HAP-1 (cell line): Measurements from ENCODE around the gene DNAJC27.
"Not testable (repeated sequence)": the region's sequence is repeated elsewhere in the genome, so short reads cannot be mapped to it uniquely, and the experiment has no call there.

Source experiments
- DNase-seq, 2 experiments: peaks; one replicate each; pipeline ENCODE4 v3.0.0-alpha.2; 2016 to 2020; ENCODE audit warnings: low spot score in 2 of 2
- H3K27me3 ChIP-seq: fragments of 250-450 bp; sonication (Bioruptor Pico); 2 replicates; pipeline ENCODE4 v1.5.1; 2020; ENCODE audit warnings: low read depth, mild to moderate bottlenecking, moderate library complexity
- H3K36me3 ChIP-seq: fragments of 250-450 bp; sonication (Bioruptor Pico); replicated peaks from 2 replicates; pipeline ENCODE4 v1.5.1; 2020; ENCODE audit warnings: mild to moderate bottlenecking
- H3K4me1 ChIP-seq: fragments of 250-450 bp; sonication (Bioruptor Pico); 2 replicates; pipeline ENCODE4 v1.5.1; 2020; ENCODE audit warnings: mild to moderate bottlenecking
- H3K4me3 ChIP-seq: fragments of 250-450 bp; sonication (Bioruptor Pico); 2 replicates; pipeline ENCODE4 v1.5.1; 2020; ENCODE audit warnings: mild to moderate bottlenecking, moderate library complexity
- H3K9me3 ChIP-seq: fragments of 250-450 bp; sonication (Bioruptor Pico); 2 replicates; pipeline ENCODE4 v1.5.1; 2020; ENCODE audit warnings: mild to moderate bottlenecking, moderate library complexity
- in situ Hi-C: fragments of 300-500 bp; cut with MboI; formaldehyde crosslinking; loops from 3 replicates; pipeline ENCODE4 v1.14.3; 2020; ENCODE audit warnings: low sequenced_read_pairs, inconsistent platforms, mixed read lengths

Gene DNAJC27

GRCh38 chr2:24971536-24972314, at the start of gene DNAJC27:
Gene DNAJC27 (minus strand): TSS chr2:24971955. CDS start chr2:24971904, 51 bp downstream.
- peak; percentile 94 to 98 for DNase-seq
- peaks cover 6% of the 10 kb centered on the region for H3K4me1 ChIP-seq
- H3K36me3 ChIP-seq: peaks cover 3% of the 10 kb centered on the region
- in situ Hi-C loops: loop anchor here (5.0 kb wide), 1 partner anchor 226 kb away; no protein-coding TSS in a partner anchor
- H3K9me3 ChIP-seq: no peaks in the 10 kb centered on the region
- peak within 1 kb of the TSS; percentile 88 for H3K4me3 ChIP-seq
- no peaks in the 10 kb centered on the region for H3K27me3 ChIP-seq

- Histone ChIP-seq H3K27me3 (no peaks in the 10 kb centered on the region), H3K4me3 (no peak overlapping the region), H3K36me3 (no peaks in the 10 kb centered on the region), H3K4me1 (peaks cover 3% of the 10 kb centered on the region), H3K9me3 (no peaks in the 10 kb centered on the region)
- in situ Hi-C loops: no loop called here
- DNase-seq: peak; percentile 58 to 73
Observed at GRCh38 chr2:25018681-25019080, 46.9 kb upstream of the DNAJC27 start.

- no peak for DNase-seq
- in situ Hi-C loops: no loop called here
- no peak overlapping the region for H3K4me3 ChIP-seq
- peaks cover 3% of the 10 kb centered on the region for H3K4me1 ChIP-seq
- no peaks in the 10 kb centered on the region for H3K9me3 ChIP-seq
- H3K36me3 ChIP-seq: no peaks in the 10 kb centered on the region
- H3K27me3 ChIP-seq: no peaks in the 10 kb centered on the region
Observed at GRCh38 chr2:25014631-25015030, 42.9 kb upstream of the DNAJC27 start.

DNA sequence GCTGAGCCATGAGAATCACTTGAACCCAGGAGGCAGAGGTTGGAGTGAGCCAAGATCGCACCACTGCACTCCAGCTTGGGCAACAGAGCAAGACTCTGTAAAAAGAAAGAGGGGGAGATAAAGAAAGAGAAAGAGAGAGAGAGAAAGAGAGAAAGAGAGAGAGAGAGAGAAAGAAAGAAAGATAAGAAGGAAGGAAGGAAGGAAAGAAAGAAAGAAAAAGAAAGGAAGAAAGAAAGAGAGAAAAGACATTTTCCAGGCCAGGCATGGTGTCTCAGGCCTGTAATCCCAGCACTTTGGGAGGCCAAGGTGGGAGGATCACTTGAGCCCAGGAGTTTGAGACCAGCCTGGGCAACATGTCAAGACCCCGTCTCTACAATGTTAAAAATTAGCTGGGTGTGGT, 39.6 kb upstream of the DNAJC27 start:
- H3K36me3 ChIP-seq, H3K4me3 ChIP-seq, DNase-seq, H3K9me3 ChIP-seq, in situ Hi-C loops, H3K27me3 ChIP-seq, H3K4me1 ChIP-seq: not testable (repeated sequence)

DNA sequence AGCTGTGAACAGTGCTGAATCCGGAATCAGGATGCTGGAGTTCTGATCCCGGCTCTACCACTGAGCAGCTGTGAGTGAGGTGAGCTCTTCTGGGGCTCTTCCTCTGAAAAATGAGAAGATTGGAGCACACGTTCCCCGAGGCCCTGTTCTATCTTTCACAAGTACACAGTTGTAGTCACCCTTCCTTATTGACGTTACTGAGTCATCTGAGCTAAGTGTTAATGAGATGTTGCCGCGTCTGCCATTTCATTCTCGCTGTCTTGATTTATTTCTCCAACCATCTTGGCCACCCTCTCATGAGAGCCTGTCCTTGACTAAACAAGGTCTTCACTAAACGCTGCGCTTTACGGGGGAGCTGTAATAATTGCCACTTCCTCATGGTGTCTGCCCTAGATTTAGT, 38.2 kb upstream of the DNAJC27 start:
- Histone ChIP-seq H3K4me3 (no peak overlapping the region), H3K27me3 (no peaks in the 10 kb centered on the region), H3K36me3 (no peaks in the 10 kb centered on the region), H3K4me1 (no peaks in the 10 kb centered on the region), H3K9me3 (no peaks in the 10 kb centered on the region)
- DNase-seq: no peak
- in situ Hi-C loops: no loop called here

DNA sequence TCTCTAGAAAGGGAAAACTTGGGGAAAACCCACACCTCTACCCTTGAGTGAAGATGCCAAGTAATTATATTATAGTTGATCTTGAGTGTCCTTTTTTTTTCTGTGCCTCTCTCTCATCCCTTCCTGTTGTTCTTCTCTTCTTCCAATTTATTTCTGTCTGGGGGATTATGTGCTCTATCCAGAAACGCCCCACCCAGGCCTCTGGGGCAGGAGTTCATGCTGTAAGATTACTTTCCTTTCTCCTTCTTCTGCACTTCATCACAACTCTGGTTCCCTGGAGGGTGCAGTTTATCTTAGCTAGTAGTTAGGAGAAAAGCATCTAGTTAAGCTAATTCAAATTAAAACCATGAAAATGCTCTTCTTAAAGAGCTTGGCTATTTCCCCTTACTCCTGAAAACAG, 30.3 kb upstream of the DNAJC27 start:
- Histone ChIP-seq H3K36me3 (no peaks in the 10 kb centered on the region), H3K4me3 (no peak overlapping the region), H3K9me3 (no peaks in the 10 kb centered on the region), H3K27me3 (no peaks in the 10 kb centered on the region), H3K4me1 (no peaks in the 10 kb centered on the region)
- in situ Hi-C loops: no loop called here
- DNase-seq: no peak

- no peaks in the 10 kb centered on the region for H3K9me3 ChIP-seq
Observed at GRCh38 chr2:25001325-25001637, 29.5 kb upstream of the DNAJC27 start.

DNA sequence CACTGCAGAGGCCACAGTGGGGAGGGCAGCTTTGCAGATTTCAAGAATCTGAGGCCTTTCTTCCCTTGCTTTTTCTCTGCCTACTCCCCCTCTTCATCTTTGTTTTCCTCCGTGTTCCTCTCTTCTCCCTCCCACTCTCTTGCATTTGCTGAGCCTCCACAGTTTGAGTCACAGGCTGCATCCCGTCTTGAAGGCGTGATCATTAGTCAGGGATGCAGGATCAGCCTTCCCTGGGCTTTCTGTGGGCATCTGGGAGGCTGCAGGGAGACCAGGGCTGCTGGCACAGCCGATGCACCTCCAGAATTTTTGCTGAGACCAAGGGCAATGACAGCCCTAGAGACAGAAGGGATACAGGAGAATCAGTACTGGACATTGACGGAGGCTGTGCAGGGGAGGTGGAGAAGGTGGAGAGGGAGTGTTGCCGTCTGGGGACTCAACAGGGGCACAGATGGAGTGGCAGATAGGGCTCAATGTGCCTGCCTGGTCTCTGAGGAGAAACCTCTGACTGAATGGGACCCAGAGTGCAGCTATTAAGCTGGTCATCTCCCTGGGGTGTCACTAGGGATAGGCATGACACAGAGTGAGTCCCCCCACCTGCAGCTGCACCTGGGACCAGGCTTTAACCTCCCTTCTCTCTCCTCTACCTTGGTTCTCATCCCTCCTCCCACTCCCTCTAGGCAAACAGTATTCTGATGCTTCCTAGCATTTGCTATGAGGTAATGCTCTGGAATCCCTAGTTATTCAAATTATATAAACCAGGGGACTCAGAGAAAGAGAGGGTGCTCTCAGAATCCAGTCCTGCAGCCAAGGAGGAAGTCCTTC, 29.0 kb upstream of the DNAJC27 start:
- Histone ChIP-seq H3K27me3 (no peaks in the 10 kb centered on the region), H3K4me1 (no peaks in the 10 kb centered on the region), H3K9me3 (no peaks in the 10 kb centered on the region), H3K36me3 (no peaks in the 10 kb centered on the region), H3K4me3 (no peak overlapping the region)
- DNase-seq: no peak
- in situ Hi-C loops: no loop called here

More at GRCh38 chr2:25001325-25001637, 29.5 kb upstream of the DNAJC27 start:
- H3K4me1 ChIP-seq: no peaks in the 10 kb centered on the region
- no peak overlapping the region for H3K4me3 ChIP-seq
- H3K27me3 ChIP-seq: no peaks in the 10 kb centered on the region
- DNase-seq: no peak
- in situ Hi-C loops: no loop called here
- H3K36me3 ChIP-seq: no peaks in the 10 kb centered on the region

- in situ Hi-C loops: no loop called here
- Histone ChIP-seq H3K27me3 (no peaks in the 10 kb centered on the region), H3K4me3 (no peak overlapping the region), H3K9me3 (no peaks in the 10 kb centered on the region), H3K36me3 (no peaks in the 10 kb centered on the region), H3K4me1 (no peaks in the 10 kb centered on the region)
- no peak for DNase-seq
Observed at GRCh38 chr2:25000036-25000435, 28.3 kb upstream of the DNAJC27 start.

DNA sequence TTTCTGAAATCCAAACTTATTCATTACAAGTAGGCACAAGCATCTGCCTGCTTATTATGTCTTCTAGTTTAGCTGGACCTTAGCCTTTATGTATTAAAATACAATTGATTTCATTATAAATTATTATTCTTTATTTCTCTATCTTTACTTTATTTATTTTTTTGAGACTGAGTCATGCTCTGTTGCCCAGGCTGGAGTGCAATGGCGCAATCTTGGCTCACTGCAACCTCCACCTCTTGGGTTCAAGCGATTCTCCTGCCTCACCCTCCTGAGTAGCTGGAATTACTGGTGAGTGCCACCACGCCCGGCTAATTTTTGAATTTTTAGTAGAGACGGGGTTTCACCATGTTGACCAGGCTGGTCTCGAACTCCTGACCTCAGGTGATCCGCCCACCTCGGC, 27.3 kb upstream of the DNAJC27 start:
- DNase-seq, in situ Hi-C loops, H3K36me3 ChIP-seq, H3K9me3 ChIP-seq, H3K27me3 ChIP-seq, H3K4me3 ChIP-seq, H3K4me1 ChIP-seq: not testable (repeated sequence)

DNA sequence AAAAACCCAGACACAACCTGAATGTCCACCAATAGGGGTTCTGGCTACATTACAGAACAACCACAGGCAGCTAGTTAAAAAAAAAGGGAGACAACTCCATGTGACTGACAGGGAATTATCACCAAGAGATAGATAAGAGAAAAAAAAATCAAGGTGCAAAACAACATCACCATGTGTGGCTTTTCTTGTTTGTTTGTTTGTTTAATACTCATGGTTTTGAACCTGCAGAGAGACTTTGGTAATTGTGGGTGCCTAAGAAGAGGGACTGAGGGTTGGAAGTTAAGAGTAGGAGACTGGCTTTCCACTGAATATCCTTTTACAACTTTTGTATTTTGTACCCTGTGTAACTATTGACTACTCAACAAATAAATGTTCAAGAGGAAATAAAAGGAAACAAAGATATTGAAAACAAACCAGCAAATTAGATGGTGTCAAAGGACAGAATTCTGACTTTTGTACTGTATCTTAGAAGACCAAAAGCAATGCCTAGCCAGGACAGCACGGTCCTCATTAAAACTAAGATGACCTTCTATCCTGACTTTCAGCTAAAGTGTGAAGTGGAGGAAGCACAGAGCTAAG, 22.5 kb upstream of the DNAJC27 start:
- in situ Hi-C loops: no loop called here
- no peaks in the 10 kb centered on the region for H3K4me1 ChIP-seq
- no peak for DNase-seq
- H3K27me3 ChIP-seq: no peaks in the 10 kb centered on the region; the same call in 1 of the 2 replicates
- H3K4me3 ChIP-seq: no peak overlapping the region
- no peaks in the 10 kb centered on the region for H3K36me3 ChIP-seq
- H3K9me3 ChIP-seq: no peaks in the 10 kb centered on the region

DNA sequence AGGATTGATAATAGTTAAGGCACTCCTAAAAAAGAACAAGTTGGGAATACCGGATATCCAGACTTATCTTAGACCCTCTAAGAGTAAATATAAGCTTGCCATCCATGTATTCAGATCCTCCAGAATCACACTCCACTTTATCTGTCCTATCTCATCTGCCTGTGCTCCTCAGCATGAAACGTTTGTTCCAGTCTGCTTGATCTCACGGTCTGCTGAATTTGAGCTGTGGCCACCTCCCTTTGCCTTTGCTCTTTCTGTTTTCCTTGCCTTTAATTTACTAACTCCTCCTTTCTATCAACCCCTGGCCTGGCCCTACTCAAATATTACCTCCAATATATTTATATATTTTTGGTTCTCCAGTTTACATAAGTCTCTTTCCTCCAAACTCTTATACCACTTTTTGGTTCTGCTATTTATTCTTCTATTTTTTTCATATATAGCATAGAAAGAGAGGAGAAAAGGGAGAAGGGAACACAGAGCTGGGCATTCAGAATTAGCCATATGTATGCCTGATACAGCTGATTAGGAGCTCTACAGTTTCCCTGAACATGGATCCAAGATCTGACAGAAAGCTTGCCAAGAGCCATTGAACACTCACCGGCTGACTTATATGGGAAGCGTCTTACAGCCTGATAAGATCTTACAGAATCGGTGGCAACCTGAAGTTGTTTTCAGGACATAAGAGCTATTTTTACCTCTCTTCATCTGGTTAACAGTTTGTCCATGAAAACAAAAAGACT, 21.8 kb upstream of the DNAJC27 start:
- no peak overlapping the region for H3K4me3 ChIP-seq
- in situ Hi-C loops: no loop called here
- no peaks in the 10 kb centered on the region; the same call in 1 of the 2 replicates for H3K27me3 ChIP-seq
- H3K4me1 ChIP-seq: no peaks in the 10 kb centered on the region
- DNase-seq: no peak
- no peaks in the 10 kb centered on the region for H3K9me3 ChIP-seq
- H3K36me3 ChIP-seq: no peaks in the 10 kb centered on the region

GRCh38 chr2:24986372-24986771, 14.6 kb upstream of the DNAJC27 start:
- no peaks in the 10 kb centered on the region for H3K27me3 ChIP-seq
- no peak overlapping the region for H3K4me3 ChIP-seq
- no peaks in the 10 kb centered on the region for H3K9me3 ChIP-seq
- no peak for DNase-seq
- H3K36me3 ChIP-seq: no peaks in the 10 kb centered on the region
- no peaks in the 10 kb centered on the region for H3K4me1 ChIP-seq
- in situ Hi-C loops: no loop called here
